SH-SY5Y (cell line): ENCODE results near the gene PRR12.

ENCODE experiments used
- GATA2 ChIP-seq: IDR thresholded peaks from 2 replicates; pipeline ENCODE4 v1.6.1; 2011; ENCODE audit warnings: mild to moderate bottlenecking, low read depth, low read length
- GATA3 ChIP-seq: IDR thresholded peaks from 2 replicates; pipeline ENCODE4 v1.6.1; 2011; ENCODE audit warnings: low read depth, mild to moderate bottlenecking, low read length, moderate library complexity

GRCh38 chr19:49579947-49580263 lies 11.1 kb upstream of the PRR12 start:
- TF ChIP-seq GATA2 (no peak), GATA3 (no peak)
